ENCODE measurements around the gene FHL3.
A peak's percentile ranks its signal among the peaks of the same experiment; 100 is the strongest.

FHL3 gene

DNA sequence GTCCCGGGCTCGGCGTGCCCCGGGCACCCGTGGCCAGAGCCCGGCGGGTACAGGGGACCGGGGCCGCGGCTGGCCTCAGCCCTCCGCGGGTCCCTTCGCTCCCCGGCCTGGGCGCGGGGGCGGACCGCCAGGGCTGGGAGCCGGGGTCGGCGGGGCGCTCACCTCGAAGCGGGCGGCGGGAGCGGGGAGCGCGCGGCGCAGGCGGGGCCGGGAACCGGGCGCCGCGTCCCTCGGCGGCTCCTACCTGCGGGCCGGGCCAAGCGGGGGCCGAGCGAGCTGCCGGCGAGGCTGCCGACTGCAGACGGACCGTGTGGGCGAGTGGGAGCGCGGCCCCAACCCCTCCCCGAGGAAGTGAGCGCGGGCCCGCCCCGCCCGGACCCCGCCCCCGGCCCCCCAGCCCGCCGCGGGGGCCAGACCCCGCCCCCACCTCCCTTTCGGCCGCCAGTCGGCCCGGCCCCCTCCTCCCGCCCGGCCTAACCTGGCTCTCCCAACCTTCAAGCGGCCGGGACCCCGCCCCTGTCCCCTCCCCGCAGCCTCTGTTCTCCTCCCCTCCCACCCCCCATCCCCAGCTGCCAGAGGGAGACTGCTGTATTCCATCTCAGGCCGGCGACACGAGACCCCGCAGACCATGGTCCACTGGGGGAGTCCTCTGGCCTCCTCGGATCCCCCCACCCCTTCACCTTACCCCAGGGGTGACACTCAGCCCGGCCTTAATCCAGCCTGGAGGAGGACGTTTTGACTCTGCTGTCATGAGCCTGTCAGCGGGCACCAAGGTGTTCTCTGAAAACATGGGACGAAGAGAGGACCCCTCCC lies at the start of gene FHL3:
FHL3 (minus strand) TSS at position 320 of the 813 bp plus-strand sequence. CDS start 6,102 bp downstream, outside the sequence.
- TF ChIP-seq CTCF (IDR thresholded peaks at IDR 0.05; ENCODE audit: low read depth, low read length) = no peak
- H3K4me3 ChIP-seq (ENCODE audit: low read depth, low read length) = peak within 1 kb of the TSS; percentile 71
- in situ Hi-C loops (cut with HindIII; ENCODE audit: low sequenced_read_pairs) = no loop called here
- peak; percentile 51 for DNase-seq (ENCODE audit: low read depth, low spot score)

- no peak for TF ChIP-seq CTCF (IDR thresholded peaks at IDR 0.05; ENCODE audit: low read depth, low read length)
- in situ Hi-C loops (cut with HindIII; ENCODE audit: low sequenced_read_pairs) = no loop called here
- H3K4me3 ChIP-seq (ENCODE audit: low read depth, low read length) = no peak overlapping the region
- no peak for DNase-seq (ENCODE audit: low read depth, low spot score)
These were observed 48.2 kb upstream of the FHL3 start for GRCh38 chr1:38053416-38054091.

- TF ChIP-seq CTCF (IDR thresholded peaks at IDR 0.05; ENCODE audit: low read depth, low read length) = no peak
- H3K4me3 ChIP-seq (ENCODE audit: low read depth, low read length) = no peak overlapping the region
- in situ Hi-C loops (cut with HindIII; ENCODE audit: low sequenced_read_pairs) = no loop called here
- DNase-seq (ENCODE audit: low read depth, low spot score) = no peak
These were observed 47.6 kb upstream of the FHL3 start for GRCh38 chr1:38052750-38053415.

DNA sequence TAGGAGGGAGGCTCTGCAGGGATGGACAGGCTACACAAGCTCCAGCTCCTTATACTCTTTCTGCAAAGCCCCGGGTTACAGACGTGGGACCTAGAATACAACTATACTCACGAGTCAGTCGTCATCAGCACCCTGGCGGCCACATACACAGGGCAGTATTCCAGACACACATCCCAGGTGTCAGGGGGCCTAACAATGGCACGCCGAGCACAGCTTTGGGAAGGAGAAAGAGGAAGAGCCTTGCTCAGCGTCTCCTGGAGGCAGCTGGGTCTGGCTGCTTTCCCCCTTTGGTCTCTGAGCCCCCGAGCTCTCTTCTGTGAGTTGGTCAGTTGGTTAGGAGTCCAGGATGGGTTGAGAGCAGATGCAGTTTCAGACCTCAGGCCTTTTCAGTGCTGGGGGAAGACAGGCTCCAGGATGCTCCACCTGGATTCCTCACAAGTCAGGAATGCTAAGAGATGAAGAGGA lies 45.8 kb upstream of the FHL3 start:
- TF ChIP-seq CTCF (IDR thresholded peaks at IDR 0.05; ENCODE audit: low read depth, low read length) = no peak
- DNase-seq (ENCODE audit: low read depth, low spot score) = no peak
- H3K4me3 ChIP-seq (ENCODE audit: low read depth, low read length) = no peak overlapping the region
- in situ Hi-C loops (cut with HindIII; ENCODE audit: low sequenced_read_pairs) = no loop called here

GRCh38 chr1:38050397-38051078 lies 45.2 kb upstream of the FHL3 start:
- TF ChIP-seq CTCF (IDR thresholded peaks at IDR 0.05; ENCODE audit: low read depth, low read length) = no peak
- no peak overlapping the region for H3K4me3 ChIP-seq (ENCODE audit: low read depth, low read length)
- no peak for DNase-seq (ENCODE audit: low read depth, low spot score)
- in situ Hi-C loops (cut with HindIII; ENCODE audit: low sequenced_read_pairs) = no loop called here

- peak overlapping the region; percentile 29 for H3K4me3 ChIP-seq (ENCODE audit: low read depth, low read length)
- in situ Hi-C loops (cut with HindIII; ENCODE audit: low sequenced_read_pairs) = no loop called here
- peak; percentile 39 for DNase-seq (ENCODE audit: low read depth, low spot score)
- no peak for TF ChIP-seq CTCF (IDR thresholded peaks at IDR 0.05; ENCODE audit: low read depth, low read length)
These were observed 42.4 kb upstream of the FHL3 start for GRCh38 chr1:38047603-38048141.
